CD14-positive monocyte (primary cell): Measurements from ENCODE around the gene ULK4. TPM values are rescaled to one million over a fixed set of nuclear protein-coding genes. Genes with fewer than 3 reads are reported as not detected.

Source experiments
- DNase-seq, 3 donors: peaks; one replicate each; pipeline ENCODE4 v3.0.0-alpha.2; 2011 to 2022
- H2AFZ ChIP-seq: 2 replicates; pipeline ENCODE4 v1.6.0; 2012; ENCODE audit warnings: mild to moderate bottlenecking, low read depth, low read length, inconsistent platforms; ENCODE audit not compliant: insufficient read depth, poor library complexity, severe bottlenecking
- H3K27ac ChIP-seq, 2 donors: 1 replicate in 1 of 2; 2 replicates in 1 of 2; pipeline ENCODE4 v1.5.1; 2012 to 2013; ENCODE audit warnings: low read length in 2 of 2, control low read depth in 1 of 2, inconsistent platforms in 1 of 2, low read depth in 1 of 2, mild to moderate bottlenecking in 1 of 2
- H3K27me3 ChIP-seq, 2 donors: one replicate each; pipeline versions ENCODE4 v1.6.0 to v1.6.1; 2011 to 2013; ENCODE audit warnings: low read length in 2 of 2; ENCODE audit not compliant: control insufficient read depth in 2 of 2, insufficient read depth in 2 of 2
- H3K36me3 ChIP-seq, 2 donors: replicated peaks in 1 of 2; 1 replicate in 1 of 2; 2 replicates in 1 of 2; pipeline versions ENCODE4 v1.5.1 to v1.6.1; 2012 to 2013; ENCODE audit warnings: low read length in 2 of 2, control low read depth in 1 of 2, inconsistent platforms in 1 of 2, mild to moderate bottlenecking in 1 of 2; ENCODE audit not compliant: insufficient read depth in 2 of 2, control insufficient read depth in 1 of 2
- H3K4me1 ChIP-seq, 2 donors: 1 replicate in 1 of 2; 2 replicates in 1 of 2; pipeline versions ENCODE4 v1.5.1 to v1.6.1; 2012 to 2013; ENCODE audit warnings: low read length in 2 of 2, control low read depth in 1 of 2, inconsistent platforms in 1 of 2, mild to moderate bottlenecking in 1 of 2, moderate library complexity in 1 of 2; ENCODE audit not compliant: insufficient read depth in 2 of 2, control insufficient read depth in 1 of 2
- H3K4me2 ChIP-seq: replicated peaks from 2 replicates; pipeline ENCODE3; 2012; ENCODE audit warnings: low read length, moderate library complexity, mild to moderate bottlenecking; ENCODE audit not compliant: poor library complexity, severe bottlenecking; ENCODE audit errors: extremely low read depth
- H3K4me3 ChIP-seq, 3 experiments: fragments of 200-600 bp in 1 of 3; sonication (generic) in 1 of 3; replicated peaks in 1 of 3; 1 replicate in 2 of 3; 2 replicates in 1 of 3; pipeline ENCODE4 v1.5.1; 2011 to 2013; ENCODE audit warnings: low read length in 3 of 3, mild to moderate bottlenecking in 3 of 3, control low read depth in 2 of 3, low read depth in 2 of 3, inconsistent platforms in 1 of 3, moderate library complexity in 1 of 3
- H3K79me2 ChIP-seq: 2 replicates; pipeline ENCODE4 v1.6.0; 2012; ENCODE audit warnings: mild to moderate bottlenecking, control low read depth, inconsistent platforms, low read length, moderate library complexity; ENCODE audit not compliant: insufficient read depth
- H3K9ac ChIP-seq: 2 replicates; pipeline ENCODE4 v1.6.0; 2017; ENCODE audit warnings: low read length, mild to moderate bottlenecking; ENCODE audit not compliant: insufficient read depth, poor library complexity, severe bottlenecking
- H3K9me3 ChIP-seq, 2 donors: replicated peaks in 1 of 2; 1 replicate in 1 of 2; 2 replicates in 1 of 2; pipeline versions ENCODE4 v1.5.1 to v1.6.1; 2012 to 2013; ENCODE audit warnings: low read length in 2 of 2, control low read depth in 1 of 2; ENCODE audit not compliant: control insufficient read depth in 1 of 2, insufficient read depth in 1 of 2
- H4K20me1 ChIP-seq: 2 replicates; pipeline ENCODE4 v1.6.0; 2012; ENCODE audit warnings: mild to moderate bottlenecking, low read length, control low read depth, moderate library complexity; ENCODE audit not compliant: insufficient read depth
- H3K27ac Mint-ChIP-seq, 7 donors: one replicate each; pipeline ENCODE4 v1.8.0; 2020; ENCODE audit warnings: mild to moderate bottlenecking in 7 of 7, mixed read lengths in 7 of 7, moderate library complexity in 6 of 7, inconsistent platforms in 2 of 7
- H3K27me3 Mint-ChIP-seq, 3 donors: one replicate each; pipeline ENCODE4 v1.8.0; 2021 to 2022; ENCODE audit warnings: low read depth in 3 of 3, mild to moderate bottlenecking in 3 of 3, mixed read lengths in 3 of 3, moderate library complexity in 3 of 3, inconsistent platforms in 1 of 3
- H3K36me3 Mint-ChIP-seq, 2 donors: one replicate each; pipeline ENCODE4 v1.8.0; 2020; ENCODE audit warnings: mixed read lengths in 2 of 2, inconsistent platforms in 1 of 2, mild to moderate bottlenecking in 1 of 2
- H3K4me1 Mint-ChIP-seq: one replicate; pipeline ENCODE4 v1.8.0; 2020; ENCODE audit warnings: mild to moderate bottlenecking, mixed read lengths
- H3K4me3 Mint-ChIP-seq, 2 donors: one replicate each; pipeline ENCODE4 v1.8.0; 2020; ENCODE audit warnings: mild to moderate bottlenecking in 2 of 2, mixed read lengths in 2 of 2, moderate library complexity in 1 of 2
- H3K9me3 Mint-ChIP-seq, 7 donors: one replicate each; pipeline ENCODE4 v1.8.0; 2020 to 2022; ENCODE audit warnings: mixed read lengths in 7 of 7, mild to moderate bottlenecking in 6 of 7, moderate library complexity in 6 of 7, inconsistent platforms in 2 of 7
- CTCF ChIP-seq: fragments of 200-600 bp; IDR thresholded peaks from one replicate; pipeline ENCODE4 v1.8.0; 2022; ENCODE audit warnings: antibody characterized with exemption, mild to moderate bottlenecking
- WGBS: methylation state at CpG from one replicate; pipeline ENCODE4 v1.1.5; 2013; ENCODE audit warnings: missing lambda C conversion rate; ENCODE audit not compliant: insufficient coverage; 5-methylcytosine and 5-hydroxymethylcytosine counted together
- intact Hi-C, 2 donors: fragments of 100-400 bp; cut with micrococcal nuclease; formaldehyde crosslinking; loops; one replicate each; pipeline versions ENCODE4 v1.15.0 to v1.15.1; 2023
- polyA plus RNA-seq, 3 donors: library from polyadenylated mRNA; depleted of rRNA in 1 of 3; unstranded in 2 of 3; stranded (reverse) in 1 of 3; fragments of 300-500 nt in 2 of 3; fragments of >200 nt in 1 of 3; fragmentation: Illumina TruSeq in 2 of 3; gene quantifications; 1 replicate in 2 of 3; 2 replicates in 1 of 3; pipeline ENCODE4 v1.2.3, GENCODE V29; 2012 to 2021

The ULK4 gene
- polyA plus RNA-seq, 3 donors = 6.7 to 14.0 (median 11.8) TPM

DNA sequence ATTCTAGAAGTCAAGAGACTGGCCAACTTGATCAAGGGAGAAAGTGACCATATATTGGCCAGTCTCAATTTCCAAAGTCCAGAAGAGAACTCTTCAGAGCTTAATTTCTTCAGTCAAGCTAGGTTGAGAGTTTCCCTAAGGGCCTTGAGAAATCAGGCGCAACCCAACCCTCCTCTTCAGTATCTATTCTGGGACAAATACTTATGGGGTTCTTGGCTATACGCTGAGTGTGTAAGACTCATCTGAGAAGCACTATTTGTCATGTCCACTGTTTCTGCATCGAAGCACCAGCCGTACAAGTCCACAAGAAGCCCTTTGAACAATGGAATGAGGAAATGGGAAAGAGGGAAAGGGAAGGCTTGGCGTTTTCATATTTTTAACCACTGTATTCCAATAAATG lies 383.1 kb downstream of the ULK4 start:
- DNase-seq = no peak
- no peak overlapping the region for H2AFZ ChIP-seq
- H3K79me2 ChIP-seq = no peaks in the 10 kb centered on the region
- Mint-ChIP-seq H3K36me3 (no peaks in the 10 kb centered on the region), H3K27ac (no peak overlapping the region), H3K27me3 (peaks cover 0 to 3% (median 1%) of the 10 kb centered on the region in 3 donors), H3K9me3 (peaks cover 0 to 9% (median 3%) of the 10 kb centered on the region in 7 donors), H3K4me1 (no peaks in the 10 kb centered on the region), H3K4me3 (no peak overlapping the region)
- H3K4me3 ChIP-seq = no peak overlapping the region
- no peaks in the 10 kb centered on the region for H3K36me3 ChIP-seq
- intact Hi-C loops = no loop called here
- TF ChIP-seq CTCF = no peak
- no peaks in the 10 kb centered on the region for H3K4me1 ChIP-seq
- no peak overlapping the region for H3K27ac ChIP-seq
- no peak overlapping the region for H3K4me2 ChIP-seq
- peaks cover 0 to 8% of the 10 kb centered on the region in 2 donors for H3K9me3 ChIP-seq
- H3K27me3 ChIP-seq = no peaks in the 10 kb centered on the region
- no peak overlapping the region for H3K9ac ChIP-seq
- no CpG with 5 or more reads among the region's 5 CpGs for WGBS
- H4K20me1 ChIP-seq = no peaks in the 10 kb centered on the region

GRCh38 chr3:41575724-41576123 lies 386.2 kb downstream of the ULK4 start:
- H3K4me3 ChIP-seq = no peak overlapping the region
- Mint-ChIP-seq H3K4me1 (peaks cover 6% of the 10 kb centered on the region), H3K4me3 (no peak overlapping the region), H3K27ac (no peak overlapping the region), H3K36me3 (no peaks in the 10 kb centered on the region), H3K27me3 (peaks cover 0 to 3% (median 1%) of the 10 kb centered on the region in 3 donors), H3K9me3 (peaks cover 0 to 6% (median 1%) of the 10 kb centered on the region in 7 donors)
- no peak overlapping the region for H3K4me2 ChIP-seq
- no peak for DNase-seq
- TF ChIP-seq CTCF = no peak
- H3K9me3 ChIP-seq = peaks cover 0 to 8% of the 10 kb centered on the region in 2 donors
- H3K79me2 ChIP-seq = no peaks in the 10 kb centered on the region
- H2AFZ ChIP-seq = no peak overlapping the region
- intact Hi-C loops = no loop called here
- H3K4me1 ChIP-seq = no peaks in the 10 kb centered on the region
- no peaks in the 10 kb centered on the region for H3K36me3 ChIP-seq
- H3K27ac ChIP-seq = no peak overlapping the region
- 100% methylated on average over 2 of the region's 3 CpGs for WGBS
- H3K27me3 ChIP-seq = no peaks in the 10 kb centered on the region
- no peaks in the 10 kb centered on the region for H4K20me1 ChIP-seq
- H3K9ac ChIP-seq = no peak overlapping the region
